Mucosa of stomach (tissue), 1 donor: Measurements from ENCODE around the gene MYRFL.
"Not testable (repeated sequence)": the region's sequence is repeated elsewhere in the genome, so short reads cannot be mapped to it uniquely, and the experiment has no call there.

ENCODE experiments used
- H3K27me3 ChIP-seq: one replicate; pipeline ENCODE4 v1.7.0; 2013; ENCODE audit warnings: mild to moderate bottlenecking, low read length; ENCODE audit not compliant: control insufficient read depth, insufficient read depth
- H3K36me3 ChIP-seq: one replicate; pipeline ENCODE4 v1.7.0; 2013; ENCODE audit warnings: low read length; ENCODE audit not compliant: control insufficient read depth, insufficient read depth
- H3K4me1 ChIP-seq: one replicate; pipeline ENCODE4 v1.7.0; 2013; ENCODE audit warnings: mild to moderate bottlenecking, low read length; ENCODE audit not compliant: control insufficient read depth, insufficient read depth
- H3K4me3 ChIP-seq: one replicate; pipeline ENCODE4 v1.7.0; 2013; ENCODE audit warnings: low read length
- H3K9ac ChIP-seq: one replicate; pipeline ENCODE4 v1.7.0; 2013; ENCODE audit warnings: mild to moderate bottlenecking, low read length, moderate library complexity
- H3K9me3 ChIP-seq: one replicate; pipeline ENCODE4 v1.7.0; 2013; ENCODE audit warnings: mild to moderate bottlenecking, low read length, moderate library complexity; ENCODE audit not compliant: control insufficient read depth
- donor health status: Pancreatic carcinoma.

Gene MYRFL

GRCh38 chr12:69984241-69984640 lies 159.2 kb downstream of the MYRFL start:
- peaks cover 9% of the 10 kb centered on the region for H3K4me1 ChIP-seq
- H3K9me3 ChIP-seq, result no peaks in the 10 kb centered on the region
- H3K9ac ChIP-seq, result no peak overlapping the region
- no peaks in the 10 kb centered on the region for H3K36me3 ChIP-seq
- no peaks in the 10 kb centered on the region for H3K27me3 ChIP-seq
- no peak overlapping the region for H3K4me3 ChIP-seq

GRCh38 chr12:69985656-69986055 lies 160.6 kb downstream of the MYRFL start:
- H3K9me3 ChIP-seq, result no peaks in the 10 kb centered on the region
- no peaks in the 10 kb centered on the region for H3K27me3 ChIP-seq
- peaks cover 9% of the 10 kb centered on the region for H3K4me1 ChIP-seq
- no peak overlapping the region for H3K9ac ChIP-seq
- H3K4me3 ChIP-seq, result no peak overlapping the region
- no peaks in the 10 kb centered on the region for H3K36me3 ChIP-seq

GRCh38 chr12:69986114-69986513 lies 161.1 kb downstream of the MYRFL start:
- H3K27me3 ChIP-seq, result no peaks in the 10 kb centered on the region
- no peaks in the 10 kb centered on the region for H3K9me3 ChIP-seq
- H3K36me3 ChIP-seq, result no peaks in the 10 kb centered on the region
- H3K4me3 ChIP-seq, result no peak overlapping the region
- H3K4me1 ChIP-seq, result peaks cover 9% of the 10 kb centered on the region
- no peak overlapping the region for H3K9ac ChIP-seq

GRCh38 chr12:69987579-69988091 lies 162.6 kb downstream of the MYRFL start:
- Histone ChIP-seq H3K9ac (no peak overlapping the region), H3K4me3 (no peak overlapping the region), H3K27me3 (no peaks in the 10 kb centered on the region), H3K9me3 (no peaks in the 10 kb centered on the region), H3K36me3 (no peaks in the 10 kb centered on the region), H3K4me1 (peaks cover 8% of the 10 kb centered on the region)

- H3K4me3 ChIP-seq, result no peak overlapping the region
- peaks cover 6% of the 10 kb centered on the region for H3K4me1 ChIP-seq
- no peaks in the 10 kb centered on the region for H3K27me3 ChIP-seq
- H3K36me3 ChIP-seq, result no peaks in the 10 kb centered on the region
- no peak overlapping the region for H3K9ac ChIP-seq
- no peaks in the 10 kb centered on the region for H3K9me3 ChIP-seq
Observed at GRCh38 chr12:69988481-69989321, 163.7 kb downstream of the MYRFL start.

- peaks cover 6% of the 10 kb centered on the region for H3K4me1 ChIP-seq
Observed at GRCh38 chr12:69991690-69992288, 166.8 kb downstream of the MYRFL start.

GRCh38 chr12:69993433-69993832 lies 168.4 kb downstream of the MYRFL start:
- Histone ChIP-seq H3K36me3 (no peaks in the 10 kb centered on the region), H3K27me3 (no peaks in the 10 kb centered on the region), H3K9ac (no peak overlapping the region), H3K4me1 (peaks cover 3% of the 10 kb centered on the region), H3K4me3 (no peak overlapping the region), H3K9me3 (no peaks in the 10 kb centered on the region)

More at GRCh38 chr12:69991690-69992288, 166.8 kb downstream of the MYRFL start:
- Histone ChIP-seq H3K9ac (no peak overlapping the region), H3K9me3 (no peaks in the 10 kb centered on the region), H3K4me3 (no peak overlapping the region), H3K27me3 (no peaks in the 10 kb centered on the region), H3K36me3 (no peaks in the 10 kb centered on the region)

GRCh38 chr12:69994086-69994485 lies 169.1 kb downstream of the MYRFL start:
- H3K9me3 ChIP-seq, H3K4me3 ChIP-seq, H3K4me1 ChIP-seq, H3K27me3 ChIP-seq, H3K9ac ChIP-seq, H3K36me3 ChIP-seq: not testable (repeated sequence)

GRCh38 chr12:69994724-69995173 lies 169.7 kb downstream of the MYRFL start:
- Histone ChIP-seq H3K4me1 (no peaks in the 10 kb centered on the region), H3K9me3 (no peaks in the 10 kb centered on the region), H3K36me3 (no peaks in the 10 kb centered on the region), H3K9ac (no peak overlapping the region), H3K27me3 (no peaks in the 10 kb centered on the region), H3K4me3 (no peak overlapping the region)

GRCh38 chr12:69996241-69996640 lies 171.2 kb downstream of the MYRFL start:
- Histone ChIP-seq H3K36me3 (no peaks in the 10 kb centered on the region), H3K9ac (no peak overlapping the region), H3K4me3 (no peak overlapping the region), H3K27me3 (no peaks in the 10 kb centered on the region), H3K9me3 (no peaks in the 10 kb centered on the region), H3K4me1 (no peaks in the 10 kb centered on the region)

GRCh38 chr12:69996722-69997121 lies 171.7 kb downstream of the MYRFL start:
- Histone ChIP-seq H3K4me1 (no peaks in the 10 kb centered on the region), H3K36me3 (no peaks in the 10 kb centered on the region), H3K9ac (no peak overlapping the region), H3K9me3 (no peaks in the 10 kb centered on the region), H3K4me3 (no peak overlapping the region), H3K27me3 (no peaks in the 10 kb centered on the region)

- no peaks in the 10 kb centered on the region for H3K36me3 ChIP-seq
- H3K27me3 ChIP-seq, result no peaks in the 10 kb centered on the region
- no peak overlapping the region for H3K4me3 ChIP-seq
- H3K4me1 ChIP-seq, result peaks cover 4% of the 10 kb centered on the region
- H3K9ac ChIP-seq, result no peak overlapping the region
- H3K9me3 ChIP-seq, result no peaks in the 10 kb centered on the region
Observed at GRCh38 chr12:69998011-69998410, 173.0 kb downstream of the MYRFL start.
